HepG2 (cell line): ENCODE data around the gene PDGFD. TPM values are rescaled to one million over a fixed set of nuclear protein-coding genes. Genes with fewer than 3 reads are reported as not detected.

Source experiments
- ATAC-seq: fragments of 200-7000 bp; cut with Tn5 transposase; 3 replicates; pipeline ENCODE4 v1.9.1; 2020; ENCODE audit warnings: mild to moderate bottlenecking, moderate library complexity
- BruUV-seq: library from RNA; stranded (reverse); fragments of 400-500 nt; replicated peaks from 2 replicates; lab custom pipeline; 2021; lab: Mats Ljungman, UMichigan
- CTCF ChIA-PET: fragments of 300-600 bp; formaldehyde crosslinking; extraction: SDS; loops from one replicate; lab custom pipeline; 2021; ENCODE audit warnings: low total read pairs, inconsistent platforms, low intra/inter-chr PET ratio; lab: Yijun Ruan, JAX
- POLR2A ChIA-PET: fragments of 350-600 bp; sonication (Branson Sonifier 250); formaldehyde crosslinking; loops from one replicate; lab custom pipeline; 2020; ENCODE audit warnings: antibody characterized with exemption, inconsistent platforms; lab: Yijun Ruan, JAX
- DNase-seq: peaks from one replicate; pipeline ENCODE4 v3.0.0-alpha.2; 2015; ENCODE audit warnings: low spot score
- FAIRE-seq: peaks from 3 replicates; lab custom pipeline; 2011; peaks lifted over from hg19 to GRCh38; lab: Jason Lieb, UNC
- H2AFZ ChIP-seq: one replicate; pipeline ENCODE4 v1.6.1; 2011; ENCODE audit warnings: low read length, inconsistent platforms
- H3K27ac ChIP-seq: fragments of 300-600 bp; 3 replicates; pipeline ENCODE4 v1.8.0; 2011; ENCODE audit warnings: mixed run types, mild to moderate bottlenecking, mixed read lengths, low read length, inconsistent platforms; ENCODE audit not compliant: insufficient read depth; ENCODE audit errors: extremely low read length
- H3K27me3 ChIP-seq, 2 experiments: fragments of 200-600 bp in 1 of 2; 2 replicates in 1 of 2; 3 replicates in 1 of 2; pipeline versions ENCODE4 v1.6.0 to v1.8.0; 2011; ENCODE audit warnings: low read length in 2 of 2, mild to moderate bottlenecking in 2 of 2, moderate library complexity in 2 of 2, inconsistent platforms in 1 of 2; ENCODE audit not compliant: insufficient read depth in 2 of 2, control insufficient read depth in 1 of 2
- H3K36me3 ChIP-seq, 2 experiments: fragments of 200-600 bp in 1 of 2; replicated peaks in 1 of 2; 2 replicates in 1 of 2; 3 replicates in 1 of 2; pipeline versions ENCODE4 v1.5.1 to v1.8.0; 2011; ENCODE audit warnings: low read length in 2 of 2, inconsistent platforms in 1 of 2; ENCODE audit not compliant: insufficient read depth in 2 of 2, control insufficient read depth in 1 of 2
- H3K4me1 ChIP-seq: 2 replicates; pipeline ENCODE4 v1.5.1; 2012; ENCODE audit warnings: low read length, inconsistent platforms; ENCODE audit not compliant: insufficient read depth
- H3K4me2 ChIP-seq: 2 replicates; pipeline ENCODE4 v1.6.0; 2011; ENCODE audit warnings: low read depth, low read length, inconsistent platforms
- H3K4me3 ChIP-seq, 3 experiments: fragments of 200-600 bp in 1 of 3; sonication (generic), shearing (Covaris generic) in 1 of 3; replicated peaks in 1 of 3; 2 replicates each; pipeline ENCODE4 v1.5.1; 2011 to 2016; ENCODE audit warnings: low read length in 3 of 3, inconsistent platforms in 2 of 3, low read depth in 2 of 3, mild to moderate bottlenecking in 2 of 3, control low read depth in 1 of 3, mixed read lengths in 1 of 3; ENCODE audit not compliant: insufficient read depth in 1 of 3
- H3K79me2 ChIP-seq: one replicate; pipeline ENCODE4 v1.6.1; 2011; ENCODE audit warnings: low read length, inconsistent platforms; ENCODE audit not compliant: insufficient read depth
- H3K9ac ChIP-seq: 2 replicates; pipeline ENCODE4 v1.6.0; 2011; ENCODE audit warnings: mild to moderate bottlenecking, low read depth, low read length, inconsistent platforms; ENCODE audit not compliant: insufficient read depth
- H3K9me3 ChIP-seq: 2 replicates; pipeline ENCODE4 v1.5.1; 2012; ENCODE audit warnings: mild to moderate bottlenecking, low read length
- H4K20me1 ChIP-seq: 2 replicates; pipeline ENCODE4 v1.6.0; 2011; ENCODE audit warnings: inconsistent platforms, mild to moderate bottlenecking, low read length, moderate library complexity; ENCODE audit not compliant: insufficient read depth
- ETS1 ChIP-seq: sonication (generic); formaldehyde crosslinking; IDR thresholded peaks from 2 replicates; pipeline ENCODE4 v1.4.0; 2020; ENCODE audit warnings: missing genetic modification reagents
- HOXA9 ChIP-seq: sonication (generic); formaldehyde crosslinking; IDR thresholded peaks from 2 replicates; pipeline ENCODE4 v1.8.1; 2022; ENCODE audit warnings: missing genetic modification reagents, mild to moderate bottlenecking, moderate library complexity, borderline replicate concordance
- KIAA2018 ChIP-seq: sonication (generic); formaldehyde crosslinking; IDR thresholded peaks from 2 replicates; pipeline ENCODE4 v1.5.0; 2020; ENCODE audit warnings: mild to moderate bottlenecking, missing genetic modification reagents, borderline replicate concordance
- NFYB ChIP-seq: sonication (generic); formaldehyde crosslinking; IDR thresholded peaks from 2 replicates; pipeline ENCODE4 v1.4.0; 2020; ENCODE audit warnings: missing genetic modification reagents
- PHB2 ChIP-seq: fragments of 450-650 bp; IDR thresholded peaks from 2 replicates; pipeline ENCODE4 v1.6.1; 2018; ENCODE audit not compliant: partially characterized antibody
- RXRA ChIP-seq: sonication (generic); formaldehyde crosslinking; IDR thresholded peaks from 2 replicates; pipeline ENCODE4 v1.5.1; 2020; ENCODE audit warnings: missing genetic modification reagents
- TIGD3 ChIP-seq: sonication (generic); formaldehyde crosslinking; IDR thresholded peaks from 2 replicates; pipeline ENCODE4 v1.5.1; 2020; ENCODE audit warnings: mild to moderate bottlenecking, missing genetic modification reagents, borderline replicate concordance
- ZNF280D ChIP-seq: sonication (generic); formaldehyde crosslinking; IDR thresholded peaks from 2 replicates; pipeline ENCODE4 v1.5.1; 2020; ENCODE audit warnings: mild to moderate bottlenecking, missing genetic modification reagents
- ZNF331 ChIP-seq: sonication (generic); formaldehyde crosslinking; IDR thresholded peaks from 2 replicates; pipeline ENCODE4 v1.4.0; 2020; ENCODE audit warnings: missing genetic modification reagents
- ZNF569 ChIP-seq: sonication (generic); formaldehyde crosslinking; IDR thresholded peaks from 2 replicates; pipeline ENCODE4 v1.5.0; 2020; ENCODE audit warnings: mild to moderate bottlenecking, missing genetic modification reagents, moderate library complexity, borderline replicate concordance
- ZNF746 ChIP-seq: sonication (generic); formaldehyde crosslinking; IDR thresholded peaks from 2 replicates; pipeline ENCODE4 v1.8.0; 2022; ENCODE audit warnings: mild to moderate bottlenecking, missing genetic modification reagents
- WGBS: methylation state at CpG from one replicate; pipeline ENCODE4 v1.1.6; 2017; ENCODE audit warnings: low lambda C conversion rate; 5-methylcytosine and 5-hydroxymethylcytosine counted together
- in situ Hi-C: cut with HindIII; loops from 2 replicates; pipeline ENCODE4 v1.10.0; 2017; ENCODE audit warnings: low pct_unique_long_range_greater_than_20kb; ENCODE audit not compliant: extremely low pct_ligation_motif_present
- intact Hi-C: fragments of 100-400 bp; cut with micrococcal nuclease; formaldehyde crosslinking; loops from one replicate; pipeline ENCODE4 v1.10.0; 2022; ENCODE audit not compliant: unreplicated experiment
- polyA plus RNA-seq, 8 experiments: library from polyadenylated mRNA; depleted of rRNA in 3 of 8; stranded (reverse) in 7 of 8; unstranded in 1 of 8; fragments of >200 nt; fragmentation: Illumina TruSeq in 4 of 8; extraction: Trizol in 4 of 8; gene quantifications; 2 replicates each; pipeline versions ENCODE4 v1.2.1 to v1.2.3, GENCODE V29; 2011 to 2016; ENCODE audit warnings: low read depth in 4 of 8, missing spikeins in 1 of 8, mixed read lengths in 1 of 8; ENCODE audit not compliant: insufficient read depth in 1 of 8
- total RNA-seq, 5 experiments: library from RNA; depleted of rRNA; stranded (reverse); fragments of >200 nt; fragmentation: Illumina TruSeq; extraction: Trizol; gene quantifications; 2 replicates each; pipeline ENCODE4 v1.2.3, GENCODE V29; 2016; ENCODE audit warnings: low read depth in 1 of 5

The PDGFD gene
- total and polyA plus RNA-seq, 2 of the 13 experiments (the other 11 are each of a cell fraction or from before 2014, with no cell fraction given): 0.09 to 0.29 TPM

DNA sequence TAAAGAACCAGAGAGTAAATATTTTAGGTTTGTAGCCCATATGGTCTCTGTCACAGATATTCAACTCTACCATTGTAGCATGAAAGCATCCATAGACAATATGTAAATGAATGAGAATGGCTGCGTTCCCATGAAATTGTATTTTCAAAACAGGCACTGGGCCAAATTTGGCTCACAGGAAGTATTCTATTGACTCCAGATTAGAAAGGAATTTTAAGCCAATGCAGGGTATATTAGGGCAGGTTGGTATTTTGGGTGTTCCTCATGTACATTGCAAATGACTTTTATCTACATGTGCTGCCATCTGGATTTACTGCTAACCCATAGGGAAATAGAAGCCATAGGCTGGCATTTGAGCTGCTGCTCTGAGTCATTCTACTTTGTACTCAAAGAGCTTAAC lies 35.1 kb upstream of the PDGFD start:
- H3K36me3 ChIP-seq: no peaks in the 10 kb centered on the region
- H3K79me2 ChIP-seq: no peaks in the 10 kb centered on the region
- ATAC-seq (no peak), FAIRE-seq (no peak), DNase-seq (no peak)
- H2AFZ ChIP-seq: no peak overlapping the region
- no peak overlapping the region for H3K9ac ChIP-seq
- no TSS peak for BruUV-seq
- POLR2A ChIA-PET: no interaction called here
- no peak overlapping the region for H3K4me2 ChIP-seq
- in situ Hi-C loops: no loop called here
- H4K20me1 ChIP-seq: no peaks in the 10 kb centered on the region
- no peak overlapping the region for H3K27ac ChIP-seq
- no peaks in the 10 kb centered on the region for H3K27me3 ChIP-seq
- intact Hi-C loops: no loop called here
- WGBS: 43% methylated on average over 1 of the region's 1 CpG
- peaks cover 12% of the 10 kb centered on the region for H3K9me3 ChIP-seq
- H3K4me1 ChIP-seq: no peaks in the 10 kb centered on the region
- H3K4me3 ChIP-seq: no peak overlapping the region
- CTCF ChIA-PET: no interaction called here
- TF ChIP-seq ETS1 (no peak), KIAA2018 (no peak), NFYB (CRISPR knock-in tag) (no peak), ZNF746 (CRISPR knock-in tag) (no peak), ZNF331 (CRISPR knock-in tag) (no peak), TIGD3 (CRISPR knock-in tag) (no peak), PHB2 (no peak), ZNF280D (CRISPR knock-in tag) (no peak), HOXA9 (CRISPR knock-in tag) (no peak), ZNF569 (CRISPR knock-in tag) (no peak), RXRA (no peak)
